GM21528 (cell line): Measurements from ENCODE around the gene HTRA2.

Experiments
- ATAC-seq: cut with Tn5 transposase; IDR thresholded peaks from one replicate; pipeline ENCODE4 v1.9.1; 2021; ENCODE audit warnings: mild to moderate bottlenecking, moderate library complexity; ENCODE audit not compliant: unreplicated experiment, low FRiP score

Gene HTRA2

DNA sequence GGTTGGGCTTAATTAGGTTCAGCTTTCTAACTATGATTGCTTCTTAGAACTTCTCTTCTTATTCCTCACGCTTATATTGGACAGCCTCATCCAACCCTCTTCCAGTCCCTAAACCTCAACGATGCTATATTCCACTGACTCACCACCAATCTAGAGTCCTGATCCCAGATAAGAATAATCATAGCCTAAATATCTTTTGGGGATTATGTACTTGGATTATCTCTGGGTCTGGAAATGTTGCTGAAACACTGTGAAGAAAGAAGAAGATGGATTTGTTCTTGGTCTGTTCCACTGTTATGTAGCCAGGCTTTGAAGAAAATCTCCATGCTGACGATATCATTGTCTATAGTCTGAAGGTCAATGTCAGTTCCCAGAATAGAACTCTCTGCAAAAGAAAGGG lies 51.7 kb downstream of the HTRA2 start:
- ATAC-seq, result no peak

DNA sequence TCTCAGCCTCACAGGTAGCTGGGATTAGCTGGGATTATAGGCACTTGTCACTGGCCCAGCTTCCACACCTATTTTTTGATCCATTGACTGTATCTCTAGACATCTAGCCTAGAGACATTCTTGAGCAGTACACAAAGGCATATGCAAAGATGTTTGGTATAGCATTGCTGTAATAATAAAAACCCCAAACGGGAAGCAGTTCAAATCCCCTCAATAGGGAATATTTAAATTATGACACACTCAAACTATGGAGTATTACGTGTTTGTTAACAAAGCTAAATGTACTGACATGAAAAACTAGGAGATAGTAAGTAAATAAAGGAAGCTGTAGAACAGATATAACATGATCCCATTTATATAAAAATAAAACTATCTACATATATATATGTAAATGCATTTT lies 52.5 kb downstream of the HTRA2 start:
- no peak for ATAC-seq
